ENCODE results near the gene SLCO2A1.

The SLCO2A1 gene

GRCh38 chr3:134074001-134074789 is 44.5 kb upstream of the SLCO2A1 start:
- no peak for ATAC-seq
- TF ChIP-seq ZFP3 (CRISPR knock-in tag; IDR thresholded peaks at IDR 0.05) (no peak), BACH2 (CRISPR knock-in tag; IDR thresholded peaks at IDR 0.05; ENCODE audit: borderline replicate concordance) (no peak), TCF4 (CRISPR knock-in tag; IDR thresholded peaks at IDR 0.05; ENCODE audit: borderline replicate concordance) (no peak), PATZ1 (CRISPR knock-in tag; IDR thresholded peaks at IDR 0.05; ENCODE audit: borderline replicate concordance) (no peak), ZNF565 (CRISPR knock-in tag; conservative IDR thresholded peaks at IDR 0.05; ENCODE audit: low read depth) (no peak), TOX (CRISPR knock-in tag; IDR thresholded peaks at IDR 0.05; ENCODE audit: borderline replicate concordance) (no peak), POU6F1 (CRISPR knock-in tag; IDR thresholded peaks at IDR 0.05; ENCODE audit: borderline replicate concordance, low read depth) (no peak), PPARA (CRISPR knock-in tag; IDR thresholded peaks at IDR 0.05; ENCODE audit: borderline replicate concordance) (no peak), ZNF70 (CRISPR knock-in tag; IDR thresholded peaks at IDR 0.05) (no peak), ESRRG (CRISPR knock-in tag; IDR thresholded peaks at IDR 0.05) (no peak), ISL1 (CRISPR knock-in tag; IDR thresholded peaks at IDR 0.05) (no peak), RARB (CRISPR knock-in tag; IDR thresholded peaks at IDR 0.05) (no peak), ARNTL (CRISPR knock-in tag; IDR thresholded peaks at IDR 0.05; ENCODE audit: borderline replicate concordance, low read depth) (no peak), ZC3H10 (CRISPR knock-in tag; IDR thresholded peaks at IDR 0.05) (no peak), SNAI2 (CRISPR knock-in tag; IDR thresholded peaks at IDR 0.05) (no peak), GLIS3 (CRISPR knock-in tag; IDR thresholded peaks at IDR 0.05) (no peak), OSR1 (CRISPR knock-in tag; IDR thresholded peaks at IDR 0.05) (no peak), TSHZ2 (CRISPR knock-in tag; IDR thresholded peaks at IDR 0.05) (no peak)
- TF ChIP-seq, protein P1, sequence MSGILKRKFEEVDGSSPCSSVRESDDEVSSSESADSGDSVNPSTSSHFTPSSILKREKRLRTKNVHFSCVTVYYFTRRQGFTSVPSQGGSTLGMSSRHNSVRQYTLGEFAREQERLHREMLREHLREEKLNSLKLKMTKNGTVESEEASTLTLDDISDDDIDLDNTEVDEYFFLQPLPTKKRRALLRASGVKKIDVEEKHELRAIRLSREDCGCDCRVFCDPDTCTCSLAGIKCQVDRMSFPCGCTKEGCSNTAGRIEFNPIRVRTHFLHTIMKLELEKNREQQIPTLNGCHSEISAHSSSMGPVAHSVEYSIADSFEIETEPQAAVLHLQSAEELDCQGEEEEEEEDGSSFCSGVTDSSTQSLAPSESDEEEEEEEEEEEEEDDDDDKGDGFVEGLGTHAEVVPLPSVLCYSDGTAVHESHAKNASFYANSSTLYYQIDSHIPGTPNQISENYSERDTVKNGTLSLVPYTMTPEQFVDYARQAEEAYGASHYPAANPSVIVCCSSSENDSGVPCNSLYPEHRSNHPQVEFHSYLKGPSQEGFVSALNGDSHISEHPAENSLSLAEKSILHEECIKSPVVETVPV (CRISPR knock-in tag; IDR thresholded peaks at IDR 0.05): no peak
- TF ChIP-seq, protein P2, sequence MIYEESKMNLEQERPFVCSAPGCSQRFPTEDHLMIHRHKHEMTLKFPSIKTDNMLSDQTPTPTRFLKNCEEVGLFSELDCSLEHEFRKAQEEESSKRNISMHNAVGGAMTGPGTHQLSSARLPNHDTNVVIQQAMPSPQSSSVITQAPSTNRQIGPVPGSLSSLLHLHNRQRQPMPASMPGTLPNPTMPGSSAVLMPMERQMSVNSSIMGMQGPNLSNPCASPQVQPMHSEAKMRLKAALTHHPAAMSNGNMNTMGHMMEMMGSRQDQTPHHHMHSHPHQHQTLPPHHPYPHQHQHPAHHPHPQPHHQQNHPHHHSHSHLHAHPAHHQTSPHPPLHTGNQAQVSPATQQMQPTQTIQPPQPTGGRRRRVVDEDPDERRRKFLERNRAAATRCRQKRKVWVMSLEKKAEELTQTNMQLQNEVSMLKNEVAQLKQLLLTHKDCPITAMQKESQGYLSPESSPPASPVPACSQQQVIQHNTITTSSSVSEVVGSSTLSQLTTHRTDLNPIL (CRISPR knock-in tag; IDR thresholded peaks at IDR 0.05; ENCODE audit: low read depth): no peak

DNA sequence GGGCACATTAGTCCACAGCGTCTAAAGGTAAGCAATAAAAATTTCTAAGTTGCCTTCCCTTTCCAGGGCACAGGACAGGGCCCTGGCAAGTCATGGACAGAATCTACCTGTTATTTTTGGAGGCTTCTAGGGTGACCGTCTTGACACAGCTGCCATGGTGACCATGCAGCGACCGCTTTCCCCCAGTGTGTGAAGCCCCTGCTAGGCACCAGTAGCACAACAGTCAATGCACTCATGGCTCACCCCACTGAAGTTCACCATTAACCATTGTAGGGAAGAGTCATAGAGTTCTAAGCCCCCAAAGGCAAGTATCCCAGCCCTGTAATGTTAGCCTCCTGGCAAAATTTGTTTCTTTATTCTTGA is 43.8 kb upstream of the SLCO2A1 start:
- TF ChIP-seq TCF4 (CRISPR knock-in tag; IDR thresholded peaks at IDR 0.05; ENCODE audit: borderline replicate concordance) (no peak), OSR1 (CRISPR knock-in tag; IDR thresholded peaks at IDR 0.05) (no peak), ZNF8 (CRISPR knock-in tag; IDR thresholded peaks at IDR 0.05) (no peak)
- no peak for ATAC-seq
